ENCODE results near the gene UNC5A. TPM values are rescaled to one million over a fixed set of nuclear protein-coding genes. Genes with fewer than 3 reads are reported as not detected.

Gene UNC5A
- total and polyA plus RNA-seq, 2 of the 8 experiments (the other 6 are each of a cell fraction or from before 2014, with no cell fraction given), result 4.0 to 7.6 TPM

GRCh38 chr5:176843673-176844072 lies 33.3 kb downstream of the UNC5A start:
- H2BK5ac ChIP-seq (ENCODE audit: low read depth, low read length), result no peak overlapping the region
- no peak overlapping the region for H3K9ac ChIP-seq (replicated peaks in 1 of 4; ENCODE audit: extremely low read depth in 1 of 4, low read depth in 3 of 4, low read length in 3 of 4)
- DNase-seq (ENCODE audit: low read depth in 1 of 2, low spot score in 2 of 2) (no peak), FAIRE-seq (no peak)
- no peak overlapping the region for H3K4me3 ChIP-seq (ENCODE audit: extremely low read depth in 1 of 4, insufficient read depth in 2 of 4, low read depth in 3 of 4, low read length in 4 of 4)
- no peak overlapping the region for H3K4ac ChIP-seq (replicated peaks; ENCODE audit: insufficient read length, low read depth, low read length)
- no peak overlapping the region for H4K8ac ChIP-seq (ENCODE audit: extremely low read depth, insufficient read depth, low read length)
- no peak overlapping the region for H4K5ac ChIP-seq (ENCODE audit: insufficient read length, low read depth, low read length)
- no peak overlapping the region for H3K14ac ChIP-seq (ENCODE audit: insufficient read length)
- CTCF ChIA-PET (ENCODE audit: partially characterized antibody), result interaction anchor here (0.9 to 3.7 kb wide), 4 partner anchors 32 to 183 kb away, joined by 3 to 13 read pairs (median 4); no protein-coding TSS in a partner anchor
- no peak overlapping the region for H3K18ac ChIP-seq (ENCODE audit: extremely low read depth, low read length)
- no peaks in the 10 kb centered on the region for H3K23me2 ChIP-seq (ENCODE audit: low read depth, low read length)
- no peaks in the 10 kb centered on the region for H3K79me1 ChIP-seq (ENCODE audit: low read depth, low read length)
- peaks cover 0 to 12% (median 2%) of the 10 kb centered on the region in 4 experiments; a peak in 3 of 7 replicates for H3K27me3 ChIP-seq (replicated peaks in 1 of 4; ENCODE audit: control insufficient read depth in 3 of 4, extremely low read depth in 1 of 4, insufficient read depth in 3 of 4, low read length in 3 of 4)
- no peak overlapping the region for H3K27ac ChIP-seq (ENCODE audit: low read depth, low read length)
- H3K23ac ChIP-seq (ENCODE audit: insufficient read length), result no peak overlapping the region
- no peak overlapping the region for H2AFZ ChIP-seq (ENCODE audit: low read length)
- no peaks in the 10 kb centered on the region for H3K79me2 ChIP-seq (ENCODE audit: control insufficient read depth in 1 of 2, insufficient read depth in 2 of 2, low read length in 2 of 2)
- H3K4me1 ChIP-seq (replicated peaks in 1 of 4; ENCODE audit: control insufficient read depth in 3 of 4, insufficient read depth in 4 of 4, low read length in 3 of 4), result peaks cover 0 to 20% (median 12%) of the 10 kb centered on the region in 4 experiments; a peak in 6 of 7 replicates
- peaks cover 6 to 8% of the 10 kb centered on the region in 2 experiments for H4K20me1 ChIP-seq (replicated peaks in 1 of 2; ENCODE audit: control insufficient read depth in 1 of 2, insufficient read depth in 2 of 2, low read length in 2 of 2)
- H3K9me3 ChIP-seq (ENCODE audit: insufficient read depth in 2 of 2, low read depth in 1 of 2, low read length in 1 of 2), result no peaks in the 10 kb centered on the region
- 76% methylated on average over 21 of the region's 21 CpGs; no CpG with 5 or more reads in 1 of the 2 experiments for WGBS, 2 experiments (ENCODE audit: extremely low coverage in 1 of 2, insufficient coverage in 1 of 2, insufficient read length in 1 of 2, insufficient replicate concordance in 2 of 2, low coverage in 1 of 2, low lambda C conversion rate in 2 of 2, missing lambda C conversion rate in 1 of 2)
- H2BK20ac ChIP-seq (ENCODE audit: low read length), result no peak overlapping the region
- no peak overlapping the region for H2AK5ac ChIP-seq (ENCODE audit: low read depth, low read length)
- H2BK120ac ChIP-seq (replicated peaks; ENCODE audit: low read depth, low read length), result no peak overlapping the region
- H4K91ac ChIP-seq (replicated peaks; ENCODE audit: insufficient read length, low read length), result no peak overlapping the region
- no peak overlapping the region for H3K56ac ChIP-seq (replicated peaks; ENCODE audit: insufficient read length, low read depth, low read length)
- POLR2A ChIA-PET (ENCODE audit: partially characterized antibody), result interaction anchor here (1.1 kb wide), 1 partner anchor 51 kb away, joined by 3 read pairs; no protein-coding TSS in a partner anchor
- H3K4me2 ChIP-seq (ENCODE audit: insufficient read depth in 1 of 2, low read depth in 2 of 2, low read length in 2 of 2), result no peak overlapping the region
- no peak overlapping the region for H2BK12ac ChIP-seq (ENCODE audit: low read depth, low read length)
- H3K36me3 ChIP-seq (ENCODE audit: control insufficient read depth in 2 of 4, insufficient read depth in 4 of 4, low read length in 3 of 4), result no peaks in the 10 kb centered on the region
- no peak overlapping the region for H2BK15ac ChIP-seq (ENCODE audit: low read length)
- TF ChIP-seq SAP30 (IDR thresholded peaks at IDR 0.05; ENCODE audit: insufficient read depth, insufficient replicate concordance, low read length) (no peak), CBX8 (IDR thresholded peaks at IDR 0.05; ENCODE audit: borderline replicate concordance, low read depth, low read length) (no peak), POLR2AphosphoS5 (IDR thresholded peaks at IDR 0.05; ENCODE audit: low read depth, low read length) (no peak), RXRA (IDR thresholded peaks at IDR 0.05; ENCODE audit: insufficient read depth, low read depth, low read length) (no peak), CHD2 (IDR thresholded peaks at IDR 0.05; ENCODE audit: low read length) (no peak), KDM1A (IDR thresholded peaks at IDR 0.05; ENCODE audit: borderline replicate concordance, low read length) (no peak), SP2 (IDR thresholded peaks at IDR 0.05; ENCODE audit: low read length) (no peak), CEBPB (IDR thresholded peaks at IDR 0.05; ENCODE audit: low read depth, low read length) (no peak), NRF1 (IDR thresholded peaks at IDR 0.05; ENCODE audit: low read depth, low read length) (no peak), NANOG (IDR thresholded peaks at IDR 0.05; ENCODE audit: insufficient read depth, low read depth, low read length, poor library complexity, severe bottlenecking) (no peak)

Data from H1 (cell line).